SK-N-SH (cell line): Measurements from ENCODE around the gene IL21R. TPM values are rescaled to one million over a fixed set of nuclear protein-coding genes. Genes with fewer than 3 reads are reported as not detected.
A peak's percentile ranks its signal among the peaks of the same experiment; 100 is the strongest.

Experiments used
- CTCF ChIA-PET: fragments of 300-600, 350-600 bp; formaldehyde crosslinking; extraction: SDS; loops from one replicate; lab custom pipeline; 2021; lab: Yijun Ruan, JAX
- POLR2A ChIA-PET: fragments of 350-600 bp; sonication (Branson Sonifier 250); formaldehyde crosslinking; extraction: SDS; loops from one replicate; lab custom pipeline; 2020; ENCODE audit warnings: antibody characterized with exemption, inconsistent platforms; lab: Yijun Ruan, JAX
- DNase-seq: peaks from one replicate; pipeline ENCODE4 v3.0.0; 2012
- H2AFZ ChIP-seq: fragments of 200-600 bp; sonication (generic); 2 replicates; pipeline ENCODE4 v1.8.1; 2016; ENCODE audit warnings: antibody characterized with exemption, mild to moderate bottlenecking, low read depth
- H3F3A ChIP-seq: fragments of 200-600 bp; sonication (generic); replicated peaks from 2 replicates; pipeline ENCODE3; 2016; ENCODE audit warnings: antibody characterized with exemption, mild to moderate bottlenecking; ENCODE audit not compliant: insufficient read depth
- H3K27ac ChIP-seq, 2 experiments: fragments of 200-500 bp in 1 of 2; fragments of 200-600 bp in 1 of 2; sonication (Bioruptor generic) in 1 of 2; sonication (generic), shearing (Covaris generic) in 1 of 2; 2 replicates each; pipeline versions ENCODE4 v1.5.1 to v1.6.1; 2014 to 2016; ENCODE audit warnings: low read depth in 2 of 2, inconsistent platforms in 1 of 2, low read length in 1 of 2, mild to moderate bottlenecking in 1 of 2, mixed read lengths in 1 of 2
- H3K27me3 ChIP-seq: fragments of 200-600 bp; sonication (generic), shearing (Covaris generic); 2 replicates; pipeline ENCODE4 v1.6.1; 2016; ENCODE audit warnings: mixed run types; ENCODE audit not compliant: insufficient read depth
- H3K36me3 ChIP-seq, 2 experiments: fragments of 200-500 bp in 1 of 2; fragments of 200-600 bp in 1 of 2; sonication (Bioruptor generic) in 1 of 2; sonication (generic) in 1 of 2; replicated peaks in 1 of 2; 2 replicates each; pipeline versions ENCODE3 to v1.5.1; 2014 to 2016; ENCODE audit warnings: low read length in 1 of 2, mild to moderate bottlenecking in 1 of 2; ENCODE audit not compliant: insufficient read depth in 2 of 2, control insufficient read depth in 1 of 2
- H3K4me1 ChIP-seq, 2 experiments: fragments of 200-500 bp in 1 of 2; fragments of 200-600 bp in 1 of 2; sonication (Bioruptor generic) in 1 of 2; sonication (generic), shearing (Covaris generic) in 1 of 2; 2 replicates each; pipeline versions ENCODE4 v1.5.1 to v1.6.1; 2014 to 2016; ENCODE audit warnings: low read depth in 1 of 2, low read length in 1 of 2, mixed run types in 1 of 2; ENCODE audit not compliant: insufficient read depth in 2 of 2, control insufficient read depth in 1 of 2
- H3K4me2 ChIP-seq: fragments of 200-600 bp; sonication (generic), shearing (Covaris generic); 2 replicates; pipeline ENCODE4 v1.6.1; 2017; ENCODE audit warnings: mixed run types
- H3K4me3 ChIP-seq, 2 experiments: fragments of 200-500 bp in 1 of 2; fragments of 200-600 bp in 1 of 2; sonication (Bioruptor generic) in 1 of 2; sonication (generic), shearing (Covaris generic) in 1 of 2; 2 replicates each; pipeline versions ENCODE4 v1.5.1 to v1.8.1; 2014 to 2016; ENCODE audit warnings: low read depth in 2 of 2, inconsistent platforms in 1 of 2, low read length in 1 of 2, mild to moderate bottlenecking in 1 of 2, mixed read lengths in 1 of 2, moderate library complexity in 1 of 2
- H3K79me2 ChIP-seq: fragments of 200-600 bp; sonication (generic); 2 replicates; pipeline ENCODE4 v1.8.1; 2017; ENCODE audit warnings: mild to moderate bottlenecking; ENCODE audit not compliant: insufficient read depth
- H3K9ac ChIP-seq: fragments of 200-600 bp; sonication (generic); 2 replicates; pipeline ENCODE4 v1.6.1; 2017; ENCODE audit warnings: mixed run types
- H3K9me2 ChIP-seq: fragments of 200-600 bp; sonication (generic); 2 replicates; pipeline ENCODE4 v1.6.1; 2017; ENCODE audit warnings: mixed run types
- H3K9me3 ChIP-seq: fragments of 200-600 bp; sonication (generic); 2 replicates; pipeline ENCODE4 v1.6.1; 2017; ENCODE audit warnings: mixed run types, mild to moderate bottlenecking, moderate library complexity
- H4K20me1 ChIP-seq: fragments of 200-600 bp; sonication (generic); 2 replicates; pipeline ENCODE4 v1.6.1; 2017; ENCODE audit warnings: mild to moderate bottlenecking, mixed run types; ENCODE audit not compliant: insufficient read depth
- CTCF ChIP-seq: fragments of 200-600 bp; sonication (generic); IDR thresholded peaks from 2 replicates; pipeline ENCODE4 v1.6.1; 2017; ENCODE audit warnings: antibody characterized with exemption, mild to moderate bottlenecking, moderate library complexity
- ELF1 ChIP-seq: IDR thresholded peaks from 2 replicates; pipeline ENCODE4 v1.4.0; 2012
- EP300 ChIP-seq, 2 experiments: IDR thresholded peaks; 2 replicates each; pipeline versions ENCODE4 v1.4.0 to v1.6.1; 2012; ENCODE audit warnings: borderline replicate concordance in 1 of 2, low read depth in 1 of 2, low read length in 1 of 2
- FOSL2 ChIP-seq: IDR thresholded peaks from 2 replicates; pipeline ENCODE4 v1.4.0; 2012; ENCODE audit warnings: low read depth, mild to moderate bottlenecking, moderate library complexity, borderline replicate concordance
- FOXJ3 ChIP-seq: sonication (generic); formaldehyde crosslinking; IDR thresholded peaks from 2 replicates; pipeline ENCODE4 v1.5.1; 2020; ENCODE audit warnings: mild to moderate bottlenecking, missing genetic modification reagents
- FOXM1 ChIP-seq: IDR thresholded peaks from 2 replicates; pipeline ENCODE4 v1.4.0; 2012; ENCODE audit warnings: low read depth, mild to moderate bottlenecking
- GATA2 ChIP-seq: sonication (generic); formaldehyde crosslinking; IDR thresholded peaks from 2 replicates; pipeline ENCODE4 v1.5.0; 2020; ENCODE audit warnings: mild to moderate bottlenecking, missing genetic modification reagents
- IRF3 ChIP-seq: fragments of 150-350 bp; IDR thresholded peaks from 2 replicates; pipeline ENCODE4 v1.6.1; 2016; ENCODE audit warnings: mild to moderate bottlenecking, low read depth, low read length
- JUND ChIP-seq: IDR thresholded peaks from 2 replicates; pipeline ENCODE4 v1.4.0; 2012
- MEF2A ChIP-seq: IDR thresholded peaks from 2 replicates; pipeline ENCODE4 v1.4.0; 2012; ENCODE audit warnings: low read depth, borderline replicate concordance
- NFIC ChIP-seq: IDR thresholded peaks from 2 replicates; pipeline ENCODE4 v1.4.0; 2012; ENCODE audit warnings: borderline replicate concordance
- NRF1 ChIP-seq: IDR thresholded peaks from 2 replicates; pipeline ENCODE4 v1.6.1; 2012; ENCODE audit warnings: low read depth, mild to moderate bottlenecking, low read length
- PBX3 ChIP-seq: IDR thresholded peaks from 2 replicates; pipeline ENCODE4; 2012
- RCOR1 ChIP-seq: fragments of 150-350 bp; IDR thresholded peaks from 2 replicates; pipeline ENCODE4 v1.6.1; 2017; ENCODE audit warnings: antibody characterized with exemption, low read length
- REST ChIP-seq: IDR thresholded peaks from 2 replicates; pipeline ENCODE4 v1.6.1; 2012; ENCODE audit warnings: mild to moderate bottlenecking, low read depth, low read length, moderate library complexity
- RFX5 ChIP-seq: IDR thresholded peaks from 2 replicates; pipeline ENCODE4 v1.6.1; 2012; ENCODE audit warnings: mild to moderate bottlenecking, improper control_type of control experiment, low read length
- RXRA ChIP-seq: IDR thresholded peaks from 2 replicates; pipeline ENCODE4 v1.4.0; 2012; ENCODE audit warnings: low read depth, mild to moderate bottlenecking, borderline replicate concordance
- TAF1 ChIP-seq: IDR thresholded peaks from 2 replicates; pipeline ENCODE4 v1.6.1; 2012; ENCODE audit warnings: low read depth, mild to moderate bottlenecking, low read length, moderate library complexity, borderline replicate concordance
- TCF12 ChIP-seq: IDR thresholded peaks from 2 replicates; pipeline ENCODE4 v1.4.0; 2012
- TEAD4 ChIP-seq: IDR thresholded peaks from 2 replicates; pipeline ENCODE4 v1.4.0; 2012; ENCODE audit warnings: mild to moderate bottlenecking, borderline replicate concordance; ENCODE audit not compliant: insufficient read depth
- USF2 ChIP-seq: fragments of 150-350 bp; IDR thresholded peaks from 2 replicates; pipeline ENCODE4 v1.6.1; 2017; ENCODE audit warnings: antibody characterized with exemption, low read length, low read depth, borderline replicate concordance
- WGBS: methylation state at CpG from one replicate; pipeline ENCODE4 v1.1.6; 2017; ENCODE audit warnings: low lambda C conversion rate; 5-methylcytosine and 5-hydroxymethylcytosine counted together
- polyA plus RNA-seq, 3 experiments: library from polyadenylated mRNA; depleted of rRNA; stranded (reverse); fragments of >200 nt; gene quantifications; 2 replicates each; pipeline ENCODE4 v1.2.3, GENCODE V29; 2012
- TF ChIP-seq, protein P1 (sequence below): IDR thresholded peaks from 2 replicates; pipeline ENCODE4 v1.4.0; 2012; ENCODE audit warnings: low read depth, borderline replicate concordance
- TF ChIP-seq, protein P2 (sequence below): IDR thresholded peaks from 2 replicates; pipeline ENCODE4 v1.4.0; 2012; ENCODE audit warnings: low read depth, borderline replicate concordance

Gene IL21R
- polyA plus RNA-seq, 1 of the 3 experiments (the other 2 are of a cell fraction): 0.13 TPM

GRCh38 chr16:27475561-27475960 is 73.6 kb downstream of the IL21R start:
- Histone ChIP-seq H3K4me2 (peak overlapping the region; percentile 71), H2AFZ (no peak overlapping the region), H3K9ac (peak overlapping the region; percentile 59), H3K27me3 (no peaks in the 10 kb centered on the region), H3K9me3 (no peaks in the 10 kb centered on the region), H3K4me3 (no peak overlapping the region), H3F3A (peaks cover 25% of the 10 kb centered on the region), H3K79me2 (no peaks in the 10 kb centered on the region), H3K36me3 (peaks cover 44 to 63% of the 10 kb centered on the region in 2 experiments), H3K9me2 (no peaks in the 10 kb centered on the region), H3K4me1 (peaks cover 0 to 23% of the 10 kb centered on the region in 2 experiments; a peak in 2 of 4 replicates), H4K20me1 (no peaks in the 10 kb centered on the region), H3K27ac (peak overlapping the region in 1 of 2 experiments; percentile 97; a peak in 2 of 4 replicates)
- ChIA-PET POLR2A (no interaction called here), CTCF (no interaction called here)
- no peak for DNase-seq
- WGBS: 30% methylated on average over 9 of the region's 9 CpGs
- TF ChIP-seq USF2: no peak
- TF ChIP-seq TAF1: no peak
- peak; percentile 60; the same call in 1 of the 2 replicates for TF ChIP-seq TEAD4
- TF ChIP-seq EP300 (IDR thresholded peaks at IDR 0.05; ENCODE audit: borderline replicate concordance in 1 of 2, low read depth in 1 of 2, low read length in 1 of 2): no peak
- TF ChIP-seq RCOR1: no peak
- peak; percentile 62 for TF ChIP-seq TCF12
- peak; percentile 80 for TF ChIP-seq JUND
- peak; percentile 85 for TF ChIP-seq FOSL2
- no peak for TF ChIP-seq FOXM1
- no peak for TF ChIP-seq NFIC
- no peak for TF ChIP-seq GATA2 (CRISPR knock-in tag)
- TF ChIP-seq PBX3: peak; percentile 68
- TF ChIP-seq, protein P1, sequence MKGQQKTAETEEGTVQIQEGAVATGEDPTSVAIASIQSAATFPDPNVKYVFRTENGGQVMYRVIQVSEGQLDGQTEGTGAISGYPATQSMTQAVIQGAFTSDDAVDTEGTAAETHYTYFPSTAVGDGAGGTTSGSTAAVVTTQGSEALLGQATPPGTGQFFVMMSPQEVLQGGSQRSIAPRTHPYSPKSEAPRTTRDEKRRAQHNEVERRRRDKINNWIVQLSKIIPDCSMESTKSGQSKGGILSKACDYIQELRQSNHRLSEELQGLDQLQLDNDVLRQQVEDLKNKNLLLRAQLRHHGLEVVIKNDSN: no peak
- no peak for TF ChIP-seq RFX5
- TF ChIP-seq, protein P2, sequence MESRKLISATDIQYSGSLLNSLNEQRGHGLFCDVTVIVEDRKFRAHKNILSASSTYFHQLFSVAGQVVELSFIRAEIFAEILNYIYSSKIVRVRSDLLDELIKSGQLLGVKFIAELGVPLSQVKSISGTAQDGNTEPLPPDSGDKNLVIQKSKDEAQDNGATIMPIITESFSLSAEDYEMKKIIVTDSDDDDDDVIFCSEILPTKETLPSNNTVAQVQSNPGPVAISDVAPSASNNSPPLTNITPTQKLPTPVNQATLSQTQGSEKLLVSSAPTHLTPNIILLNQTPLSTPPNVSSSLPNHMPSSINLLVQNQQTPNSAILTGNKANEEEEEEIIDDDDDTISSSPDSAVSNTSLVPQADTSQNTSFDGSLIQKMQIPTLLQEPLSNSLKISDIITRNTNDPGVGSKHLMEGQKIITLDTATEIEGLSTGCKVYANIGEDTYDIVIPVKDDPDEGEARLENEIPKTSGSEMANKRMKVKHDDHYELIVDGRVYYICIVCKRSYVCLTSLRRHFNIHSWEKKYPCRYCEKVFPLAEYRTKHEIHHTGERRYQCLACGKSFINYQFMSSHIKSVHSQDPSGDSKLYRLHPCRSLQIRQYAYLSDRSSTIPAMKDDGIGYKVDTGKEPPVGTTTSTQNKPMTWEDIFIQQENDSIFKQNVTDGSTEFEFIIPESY: no peak
- no peak for TF ChIP-seq CTCF
- TF ChIP-seq NRF1: no peak
- no peak for TF ChIP-seq IRF3
- TF ChIP-seq FOXJ3 (CRISPR knock-in tag): no peak
- TF ChIP-seq REST: no peak
- TF ChIP-seq ELF1: no peak
- TF ChIP-seq MEF2A: no peak
- TF ChIP-seq RXRA: peak; percentile 68; the same call in 1 of the 2 replicates
